OCI-LY1 (cell line): ENCODE data around the gene CLTRN.

Experiments
- CTCF ChIP-seq: fragments of 200-600 bp; sonication (generic), shearing (Covaris generic); IDR thresholded peaks from 2 replicates; pipeline ENCODE4 v1.5.1; 2017; ENCODE audit warnings: mild to moderate bottlenecking, antibody characterized with exemption, low read length, moderate library complexity, mixed read lengths
- EZH2 ChIP-seq: fragments of 200-600 bp; sonication (generic), shearing (Covaris generic); IDR thresholded peaks from 2 replicates; pipeline ENCODE4 v1.8.0; 2017; ENCODE audit warnings: borderline replicate concordance, mixed run types, mild to moderate bottlenecking, antibody characterized with exemption, low read length, moderate library complexity, mixed read lengths

- no peak for TF ChIP-seq CTCF
- TF ChIP-seq EZH2 = no peak
Measured at GRCh38 chrX:15600049-15600448, 64.6 kb downstream of the CLTRN start.
